Superior temporal gyrus (tissue), 1 donor: ENCODE data around the gene NAALADL2.

ENCODE experiments used
- DNase-seq: peaks from one replicate; pipeline ENCODE4 v3.0.0-alpha.2; 2016; ENCODE audit errors: extremely low spot score

Gene NAALADL2

GRCh38 chr3:175200391-175201095 lies 341.4 kb downstream of the NAALADL2 start:
- no peak for DNase-seq

GRCh38 chr3:175207361-175207760 lies 348.2 kb downstream of the NAALADL2 start:
- no peak for DNase-seq

- DNase-seq = peak; percentile 88
These were observed 349.2 kb downstream of the NAALADL2 start for GRCh38 chr3:175208326-175208725.

GRCh38 chr3:175211466-175211865 lies 352.3 kb downstream of the NAALADL2 start:
- no peak for DNase-seq

- no peak for DNase-seq
These were observed 353.8 kb downstream of the NAALADL2 start for GRCh38 chr3:175212896-175213295.

- DNase-seq = no peak
These were observed 355.1 kb downstream of the NAALADL2 start for GRCh38 chr3:175214216-175214615.

GRCh38 chr3:175215833-175216232 lies 356.7 kb downstream of the NAALADL2 start:
- no peak for DNase-seq

GRCh38 chr3:175222356-175222755 lies 363.2 kb downstream of the NAALADL2 start:
- DNase-seq = no peak

- DNase-seq = no peak
These were observed 364.9 kb downstream of the NAALADL2 start for GRCh38 chr3:175224051-175224450.

GRCh38 chr3:175226444-175226843 lies 367.3 kb downstream of the NAALADL2 start:
- no peak for DNase-seq

GRCh38 chr3:175227126-175227525 lies 368.0 kb downstream of the NAALADL2 start:
- DNase-seq = no peak

GRCh38 chr3:175233957-175234940 lies 375.1 kb downstream of the NAALADL2 start:
- DNase-seq = no peak

GRCh38 chr3:175238801-175239200 lies 379.7 kb downstream of the NAALADL2 start:
- no peak for DNase-seq

- no peak for DNase-seq
These were observed 381.8 kb downstream of the NAALADL2 start for GRCh38 chr3:175240921-175241320.

- no peak for DNase-seq
These were observed 383.1 kb downstream of the NAALADL2 start for GRCh38 chr3:175242243-175242642.

- no peak for DNase-seq
These were observed 387.1 kb downstream of the NAALADL2 start for GRCh38 chr3:175246234-175246633.

- DNase-seq = no peak
These were observed 387.6 kb downstream of the NAALADL2 start for GRCh38 chr3:175246766-175247165.

- DNase-seq = no peak
These were observed 388.5 kb downstream of the NAALADL2 start for GRCh38 chr3:175247629-175248028.

GRCh38 chr3:175248832-175249231 lies 389.7 kb downstream of the NAALADL2 start:
- no peak for DNase-seq

- no peak for DNase-seq
These were observed 396.6 kb downstream of the NAALADL2 start for GRCh38 chr3:175255698-175256097.

GRCh38 chr3:175257123-175257522 lies 398.0 kb downstream of the NAALADL2 start:
- no peak for DNase-seq

- no peak for DNase-seq
These were observed 399.6 kb downstream of the NAALADL2 start for GRCh38 chr3:175258763-175259162.
